Measurements from ENCODE around the gene COL27A1.

DNA sequence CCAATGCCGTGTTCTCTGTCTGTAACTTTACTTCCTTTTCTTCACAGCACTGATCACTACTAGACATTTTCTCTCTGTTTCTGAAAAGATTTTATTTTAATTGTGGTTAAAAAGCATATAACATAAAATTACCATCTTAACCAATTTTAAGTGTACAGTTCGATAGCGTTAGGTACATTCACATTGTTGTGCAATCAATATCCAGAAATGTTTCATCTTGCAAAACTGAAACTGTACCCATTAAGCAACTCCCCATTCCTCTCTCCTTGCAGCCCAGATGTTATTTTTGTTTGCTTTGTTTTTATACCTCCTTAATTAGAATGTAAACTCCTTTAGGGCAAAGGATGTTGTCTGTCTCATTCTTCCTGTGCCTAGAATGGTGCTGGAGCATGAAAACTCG is 47.5 kb downstream of the COL27A1 start:
- TF ChIP-seq GABPA (IDR thresholded peaks at IDR 0.05; ENCODE audit: low read depth) (no peak), MXI1 (IDR thresholded peaks at IDR 0.05; ENCODE audit: low read depth, low read length) (no peak), FOXM1 (IDR thresholded peaks at IDR 0.05; ENCODE audit: low read depth) (no peak), POLR2AphosphoS5 (IDR thresholded peaks at IDR 0.05; ENCODE audit: low read depth, low read length) (no peak), RAD21 (IDR thresholded peaks at IDR 0.05; ENCODE audit: low read length) (no peak), NRF1 (IDR thresholded peaks at IDR 0.05; ENCODE audit: low read depth, low read length) (no peak), EZH2phosphoT487 (IDR thresholded peaks at IDR 0.05; ENCODE audit: borderline replicate concordance, low read depth) (no peak), TCF12 (IDR thresholded peaks at IDR 0.05) (no peak), SMC3 (IDR thresholded peaks at IDR 0.05; ENCODE audit: low read depth, low read length) (no peak), EP300 (IDR thresholded peaks at IDR 0.05; ENCODE audit: borderline replicate concordance in 1 of 2, low read depth in 1 of 2, low read length in 1 of 2) (no peak)
- TF ChIP-seq, protein P1, sequence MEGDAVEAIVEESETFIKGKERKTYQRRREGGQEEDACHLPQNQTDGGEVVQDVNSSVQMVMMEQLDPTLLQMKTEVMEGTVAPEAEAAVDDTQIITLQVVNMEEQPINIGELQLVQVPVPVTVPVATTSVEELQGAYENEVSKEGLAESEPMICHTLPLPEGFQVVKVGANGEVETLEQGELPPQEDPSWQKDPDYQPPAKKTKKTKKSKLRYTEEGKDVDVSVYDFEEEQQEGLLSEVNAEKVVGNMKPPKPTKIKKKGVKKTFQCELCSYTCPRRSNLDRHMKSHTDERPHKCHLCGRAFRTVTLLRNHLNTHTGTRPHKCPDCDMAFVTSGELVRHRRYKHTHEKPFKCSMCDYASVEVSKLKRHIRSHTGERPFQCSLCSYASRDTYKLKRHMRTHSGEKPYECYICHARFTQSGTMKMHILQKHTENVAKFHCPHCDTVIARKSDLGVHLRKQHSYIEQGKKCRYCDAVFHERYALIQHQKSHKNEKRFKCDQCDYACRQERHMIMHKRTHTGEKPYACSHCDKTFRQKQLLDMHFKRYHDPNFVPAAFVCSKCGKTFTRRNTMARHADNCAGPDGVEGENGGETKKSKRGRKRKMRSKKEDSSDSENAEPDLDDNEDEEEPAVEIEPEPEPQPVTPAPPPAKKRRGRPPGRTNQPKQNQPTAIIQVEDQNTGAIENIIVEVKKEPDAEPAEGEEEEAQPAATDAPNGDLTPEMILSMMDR (IDR thresholded peaks at IDR 0.05): no peak
